ENCODE results near the gene CATSPER3.

- TF ChIP-seq, protein P1, sequence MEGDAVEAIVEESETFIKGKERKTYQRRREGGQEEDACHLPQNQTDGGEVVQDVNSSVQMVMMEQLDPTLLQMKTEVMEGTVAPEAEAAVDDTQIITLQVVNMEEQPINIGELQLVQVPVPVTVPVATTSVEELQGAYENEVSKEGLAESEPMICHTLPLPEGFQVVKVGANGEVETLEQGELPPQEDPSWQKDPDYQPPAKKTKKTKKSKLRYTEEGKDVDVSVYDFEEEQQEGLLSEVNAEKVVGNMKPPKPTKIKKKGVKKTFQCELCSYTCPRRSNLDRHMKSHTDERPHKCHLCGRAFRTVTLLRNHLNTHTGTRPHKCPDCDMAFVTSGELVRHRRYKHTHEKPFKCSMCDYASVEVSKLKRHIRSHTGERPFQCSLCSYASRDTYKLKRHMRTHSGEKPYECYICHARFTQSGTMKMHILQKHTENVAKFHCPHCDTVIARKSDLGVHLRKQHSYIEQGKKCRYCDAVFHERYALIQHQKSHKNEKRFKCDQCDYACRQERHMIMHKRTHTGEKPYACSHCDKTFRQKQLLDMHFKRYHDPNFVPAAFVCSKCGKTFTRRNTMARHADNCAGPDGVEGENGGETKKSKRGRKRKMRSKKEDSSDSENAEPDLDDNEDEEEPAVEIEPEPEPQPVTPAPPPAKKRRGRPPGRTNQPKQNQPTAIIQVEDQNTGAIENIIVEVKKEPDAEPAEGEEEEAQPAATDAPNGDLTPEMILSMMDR (IDR thresholded peaks at IDR 0.05): no peak
- TF ChIP-seq POLR2A (IDR thresholded peaks at IDR 0.05) (no peak), POLR2AphosphoS5 (IDR thresholded peaks at IDR 0.05) (no peak)
Observed at GRCh38 chr5:134997015-134997414, 29.3 kb downstream of the CATSPER3 start.
